ENCODE data around the gene DQX1.

Gene DQX1

GRCh38 chr2:74510272-74510671, 15.8 kb downstream of the DQX1 start:
- no peak for DNase-seq

GRCh38 chr2:74507926-74508520, 18.0 kb downstream of the DQX1 start:
- no peak for DNase-seq

GRCh38 chr2:74507145-74507925, 18.7 kb downstream of the DQX1 start, which contains the start of gene PCGF1:
Gene PCGF1, minus strand, starts transcription at chr2:74507695. Its CDS starts 27 bp downstream, at chr2:74507668.
- DNase-seq, result peak; percentile 96

GRCh38 chr2:74505448-74506246, 20.4 kb downstream of the DQX1 start:
- no peak for DNase-seq

- no peak for DNase-seq
Observed at GRCh38 chr2:74504591-74504990, 21.4 kb downstream of the DQX1 start.

GRCh38 chr2:74503506-74504475, 22.2 kb downstream of the DQX1 start:
- no peak for DNase-seq

- no peak for DNase-seq
Observed at GRCh38 chr2:74502720-74503505, 23.1 kb downstream of the DQX1 start.

GRCh38 chr2:74502147-74502719, 23.8 kb downstream of the DQX1 start:
- no peak for DNase-seq

- DNase-seq, result no peak
Observed at GRCh38 chr2:74501335-74502071, 24.5 kb downstream of the DQX1 start.

- no peak for DNase-seq
Observed at GRCh38 chr2:74500578-74500946, 25.5 kb downstream of the DQX1 start.

GRCh38 chr2:74499940-74500577, 26.0 kb downstream of the DQX1 start:
- no peak for DNase-seq

- DNase-seq, result no peak
Observed at GRCh38 chr2:74499267-74499939, 26.6 kb downstream of the DQX1 start, which contains the start of gene LBX2. Gene LBX2, minus strand, starts transcription at chr2:74499603. Its CDS starts 66 bp downstream, at chr2:74499537.

GRCh38 chr2:74498500-74499266, 27.3 kb downstream of the DQX1 start:
- no peak for DNase-seq

GRCh38 chr2:74497777-74498499, 28.1 kb downstream of the DQX1 start:
- DNase-seq, result no peak

GRCh38 chr2:74496997-74497776, 28.8 kb downstream of the DQX1 start:
- DNase-seq, result no peak

- DNase-seq, result no peak
Observed at GRCh38 chr2:74495440-74495839, 30.6 kb downstream of the DQX1 start.

GRCh38 chr2:74493546-74493945, 32.5 kb downstream of the DQX1 start:
- DNase-seq, result no peak

All from effector CD4-positive, alpha-beta T cell (primary cell).